Fibroblast of mammary gland (primary cell): ENCODE measurements around the gene ICAM2.

ENCODE experiments used
- DNase-seq: peaks from one replicate; pipeline ENCODE4 v3.0.0-alpha.2; 2010; ENCODE audit warnings: low read depth
- H3K4me3 ChIP-seq: 2 replicates; pipeline ENCODE4 v1.5.1; 2011; ENCODE audit warnings: low read depth, mild to moderate bottlenecking, low read length, moderate library complexity; ENCODE audit not compliant: control insufficient read depth
- TF ChIP-seq, protein P1 (sequence below): conservative IDR thresholded peaks from 2 replicates; pipeline ENCODE4 v1.5.1; 2011; ENCODE audit warnings: low read depth, low read length, inconsistent platforms; ENCODE audit not compliant: control insufficient read depth, insufficient read depth

Gene ICAM2

DNA sequence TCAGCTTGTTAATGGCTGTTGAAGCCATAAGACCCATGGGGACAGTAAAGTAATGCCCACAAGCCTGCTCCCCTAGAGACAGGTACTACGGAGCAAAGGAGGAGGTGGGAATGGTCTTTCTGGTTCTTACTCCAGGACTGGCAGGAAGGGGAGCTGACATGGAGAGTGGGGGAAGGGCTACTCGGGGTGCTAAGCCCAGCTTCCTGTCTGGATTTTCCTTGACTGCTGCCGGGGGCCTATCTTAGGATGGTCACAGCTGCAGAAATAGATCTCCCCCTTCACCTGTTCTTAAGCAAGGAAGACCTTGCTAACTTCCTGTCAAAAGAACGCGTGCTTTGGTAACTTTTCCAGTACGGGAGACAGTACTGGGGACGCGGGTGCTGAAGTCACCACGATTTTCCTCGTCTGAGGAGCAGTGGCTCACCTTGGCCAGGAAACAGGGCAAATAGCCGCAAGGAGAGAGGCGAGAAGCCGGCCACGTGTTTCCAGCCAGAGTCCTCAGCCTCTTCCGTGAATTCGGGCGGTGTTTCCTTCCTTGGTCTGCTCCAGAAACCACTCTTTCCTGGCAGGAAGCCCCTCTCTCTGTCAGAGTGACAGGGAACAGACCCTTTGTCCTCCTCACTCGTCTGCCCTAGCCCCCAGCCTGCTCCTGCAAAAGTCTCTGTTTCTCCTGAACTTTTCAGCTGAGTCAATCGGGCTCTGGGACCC lies 22.9 kb downstream of the ICAM2 start:
- no peak overlapping the region for H3K4me3 ChIP-seq
- no peak for DNase-seq
- TF ChIP-seq, protein P1, sequence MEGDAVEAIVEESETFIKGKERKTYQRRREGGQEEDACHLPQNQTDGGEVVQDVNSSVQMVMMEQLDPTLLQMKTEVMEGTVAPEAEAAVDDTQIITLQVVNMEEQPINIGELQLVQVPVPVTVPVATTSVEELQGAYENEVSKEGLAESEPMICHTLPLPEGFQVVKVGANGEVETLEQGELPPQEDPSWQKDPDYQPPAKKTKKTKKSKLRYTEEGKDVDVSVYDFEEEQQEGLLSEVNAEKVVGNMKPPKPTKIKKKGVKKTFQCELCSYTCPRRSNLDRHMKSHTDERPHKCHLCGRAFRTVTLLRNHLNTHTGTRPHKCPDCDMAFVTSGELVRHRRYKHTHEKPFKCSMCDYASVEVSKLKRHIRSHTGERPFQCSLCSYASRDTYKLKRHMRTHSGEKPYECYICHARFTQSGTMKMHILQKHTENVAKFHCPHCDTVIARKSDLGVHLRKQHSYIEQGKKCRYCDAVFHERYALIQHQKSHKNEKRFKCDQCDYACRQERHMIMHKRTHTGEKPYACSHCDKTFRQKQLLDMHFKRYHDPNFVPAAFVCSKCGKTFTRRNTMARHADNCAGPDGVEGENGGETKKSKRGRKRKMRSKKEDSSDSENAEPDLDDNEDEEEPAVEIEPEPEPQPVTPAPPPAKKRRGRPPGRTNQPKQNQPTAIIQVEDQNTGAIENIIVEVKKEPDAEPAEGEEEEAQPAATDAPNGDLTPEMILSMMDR, result no peak

DNA sequence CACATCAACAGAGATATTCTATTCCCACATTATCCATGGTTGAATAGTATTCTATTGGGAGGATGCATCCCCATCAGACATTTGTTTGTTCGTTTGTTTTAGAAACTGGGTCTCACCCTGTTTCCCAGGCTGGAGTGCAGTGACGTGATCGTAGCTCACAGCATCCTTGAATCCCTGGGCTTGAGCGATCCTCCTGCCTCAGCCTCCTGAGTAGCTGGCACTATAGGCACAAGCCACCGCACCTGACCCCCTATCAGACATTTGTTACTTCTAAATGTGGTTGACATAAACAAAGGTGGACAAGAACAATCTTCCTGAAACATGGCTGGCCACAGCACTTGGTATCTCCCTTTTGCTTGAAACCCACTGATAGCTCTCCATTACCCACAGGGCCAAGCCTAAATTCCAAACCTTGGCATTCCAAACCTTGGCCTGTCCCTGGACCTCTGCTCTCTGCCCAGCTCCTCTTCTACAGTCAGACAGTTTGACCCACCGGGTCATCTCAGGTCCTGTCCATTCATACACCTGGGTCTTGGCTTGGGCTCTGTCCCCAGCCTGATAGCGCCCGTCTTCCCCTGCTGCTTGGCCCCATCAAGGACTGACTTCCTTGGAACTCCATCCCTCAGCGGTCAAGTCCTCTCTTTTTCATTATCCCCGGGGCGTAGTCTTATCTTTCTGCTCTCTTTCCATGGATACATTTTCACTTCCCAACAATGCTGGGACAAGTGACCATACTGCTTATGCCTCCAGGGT lies 23.8 kb downstream of the ICAM2 start:
- no peak overlapping the region for H3K4me3 ChIP-seq
- DNase-seq, result no peak
- TF ChIP-seq, protein P1, result no peak

DNA sequence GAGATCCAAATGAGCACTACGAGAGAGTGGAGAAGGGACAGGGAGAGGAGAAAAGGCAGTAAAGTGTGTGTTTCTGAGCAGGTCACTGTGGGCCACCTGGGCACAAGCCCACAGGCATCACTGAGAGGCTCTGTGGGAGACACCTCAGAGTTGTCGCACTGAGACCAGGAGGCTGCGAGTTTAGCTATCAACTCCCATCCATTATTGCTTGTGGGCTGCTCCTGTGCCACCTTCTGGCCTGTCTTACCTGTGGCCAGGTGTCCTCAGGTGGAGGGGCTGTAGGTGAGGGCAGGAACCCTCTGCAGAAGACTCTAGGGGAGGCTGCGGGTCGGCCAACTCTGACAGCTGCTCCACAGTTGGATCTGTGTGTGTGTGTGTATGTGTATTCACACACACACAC lies 24.8 kb downstream of the ICAM2 start:
- H3K4me3 ChIP-seq, result no peak overlapping the region
- TF ChIP-seq, protein P1, result no peak
- DNase-seq, result no peak

DNA sequence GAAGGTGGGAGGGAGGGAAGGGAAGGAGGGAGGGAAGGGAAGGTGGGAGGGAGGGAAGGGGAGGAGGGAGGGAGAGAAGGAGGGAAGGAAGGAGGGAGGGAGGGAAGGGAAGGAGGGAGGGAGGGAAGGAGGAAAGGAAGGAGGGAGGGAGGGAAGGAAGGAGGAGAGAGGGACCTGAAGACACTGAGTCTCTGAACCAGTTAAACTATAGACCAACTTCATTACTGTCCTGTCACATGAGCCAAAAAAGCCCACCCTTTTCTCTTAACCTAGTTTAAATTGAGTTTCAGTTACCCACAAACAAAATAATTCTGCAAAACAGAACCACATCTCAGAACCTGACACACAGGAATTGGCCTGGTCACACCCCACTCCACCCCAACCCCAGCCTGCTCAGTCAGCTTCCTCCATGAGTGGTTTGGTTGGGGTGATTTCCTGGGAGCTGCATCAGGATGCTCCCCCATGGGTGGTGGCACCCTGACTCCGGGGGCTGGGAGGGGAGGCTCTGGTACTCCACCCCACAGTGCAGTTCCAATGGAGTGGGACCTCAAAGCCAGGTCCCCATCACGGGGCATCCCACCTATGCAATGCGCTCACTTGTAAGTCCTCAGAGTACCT lies 27.0 kb downstream of the ICAM2 start:
- no peak overlapping the region for H3K4me3 ChIP-seq

DNA sequence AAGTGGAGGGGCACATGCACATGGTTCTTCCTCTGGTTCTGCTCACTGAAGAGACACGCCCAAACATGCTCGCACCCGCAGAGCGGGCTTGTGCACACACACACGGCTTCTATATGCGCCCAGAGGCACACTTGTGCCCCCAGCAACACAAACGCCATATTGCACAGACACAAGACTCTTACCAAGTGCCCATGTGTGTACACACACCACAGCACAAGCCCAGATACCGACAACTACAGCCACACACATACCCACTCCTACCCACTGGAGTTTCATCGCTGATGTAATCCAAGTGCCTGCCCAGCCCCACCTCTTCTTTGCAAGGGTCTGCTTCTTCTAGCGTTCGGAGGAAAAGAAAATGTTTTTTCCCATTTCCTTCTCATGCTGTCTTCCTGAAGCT lies 28.8 kb downstream of the ICAM2 start:
- no peak overlapping the region for H3K4me3 ChIP-seq
- TF ChIP-seq, protein P1, result no peak
- no peak for DNase-seq

More for the DNA sequence above, 27.0 kb downstream of the ICAM2 start:
- TF ChIP-seq, protein P1, result no peak
- DNase-seq, result no peak

DNA sequence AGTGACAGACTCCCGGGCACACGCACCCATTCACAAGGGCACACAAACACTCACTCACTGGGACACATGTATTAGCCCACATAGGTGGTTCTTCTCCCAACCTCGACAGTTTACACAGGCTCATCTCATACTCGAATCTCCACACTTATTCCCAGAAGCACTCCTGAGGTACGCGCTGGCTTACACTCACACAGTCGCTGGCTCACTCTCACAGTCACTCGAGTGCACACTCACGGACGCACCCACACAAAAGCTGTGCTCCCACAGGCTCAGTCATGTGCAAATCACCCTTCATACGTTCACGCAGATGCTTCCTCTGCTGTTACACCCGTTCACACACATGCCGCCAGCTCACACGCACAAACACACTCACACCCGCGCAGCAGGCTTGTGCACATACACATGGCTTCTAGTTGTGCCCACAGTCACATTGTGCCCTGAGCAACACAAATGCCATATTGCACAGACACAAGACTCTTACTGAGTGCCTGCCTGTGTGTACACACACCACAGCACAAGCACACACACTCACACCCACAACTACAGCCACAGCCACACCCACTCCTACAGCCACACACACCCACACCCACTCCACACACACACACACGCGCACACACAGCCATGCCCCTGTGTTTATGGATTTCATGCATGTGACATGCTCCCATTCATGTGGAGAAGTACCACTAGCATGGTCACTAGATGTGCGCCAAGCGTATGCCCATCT lies 30.6 kb downstream of the ICAM2 start:
- TF ChIP-seq, protein P1, result no peak
- H3K4me3 ChIP-seq, result no peak overlapping the region
- no peak for DNase-seq
